OCI-LY7 (cell line): ENCODE results near the gene TM9SF4. TPM values are rescaled to one million over a fixed set of nuclear protein-coding genes. Genes with fewer than 3 reads are reported as not detected.

Source experiments
- BruUV-seq: library from RNA; stranded (reverse); fragments of 400-500 nt; replicated peaks from 2 replicates; lab custom pipeline; 2021; lab: Mats Ljungman, UMichigan
- CTCF ChIA-PET: fragments of 300-600 bp; sonication (Branson Sonifier 250); formaldehyde crosslinking; loops from one replicate; lab custom pipeline; 2022; ENCODE audit warnings: antibody characterized with exemption; ENCODE audit not compliant: unreplicated experiment; lab: Charles Lee
- POLR2A ChIA-PET: fragments of 300-600 bp; sonication (Branson Sonifier 250); formaldehyde crosslinking; loops from one replicate; lab custom pipeline; 2022; ENCODE audit warnings: antibody characterized with exemption; lab: Charles Lee
- DNase-seq: peaks from one replicate; pipeline ENCODE4 v3.0.0-alpha.2; 2015; ENCODE audit warnings: low spot score
- H2AFZ ChIP-seq: fragments of 200-600 bp; sonication (generic), shearing (Covaris generic); 2 replicates; pipeline ENCODE4 v1.6.1; 2014; ENCODE audit warnings: mild to moderate bottlenecking, antibody characterized with exemption, low read length, moderate library complexity
- H3K27ac ChIP-seq: fragments of 200-600 bp; sonication (generic); 2 replicates; pipeline ENCODE4 v1.5.1; 2014; ENCODE audit warnings: mixed run types, low read depth, mild to moderate bottlenecking, moderate library complexity, low read length, inconsistent platforms; ENCODE audit not compliant: poor library complexity, severe bottlenecking
- H3K36me3 ChIP-seq: fragments of 200-600 bp; sonication (generic); 2 replicates; pipeline ENCODE4 v1.6.1; 2014; ENCODE audit warnings: mild to moderate bottlenecking, antibody characterized with exemption, low read length, moderate library complexity, mixed read lengths; ENCODE audit not compliant: insufficient read depth
- H3K4me1 ChIP-seq: fragments of 200-600 bp; sonication (generic); 2 replicates; pipeline ENCODE4 v1.5.1; 2014; ENCODE audit warnings: mild to moderate bottlenecking, low read length; ENCODE audit not compliant: insufficient read depth, poor library complexity, severe bottlenecking
- H3K4me2 ChIP-seq: fragments of 200-600 bp; sonication (generic); 2 replicates; pipeline ENCODE4 v1.6.1; 2014; ENCODE audit warnings: mild to moderate bottlenecking, low read length
- H3K4me3 ChIP-seq: fragments of 200-600 bp; sonication (generic); 2 replicates; pipeline ENCODE4 v1.5.1; 2014; ENCODE audit warnings: mild to moderate bottlenecking, low read depth, low read length; ENCODE audit not compliant: poor library complexity, severe bottlenecking
- H3K79me2 ChIP-seq: fragments of 200-600 bp; sonication (generic); 2 replicates; pipeline ENCODE4 v1.6.1; 2016; ENCODE audit warnings: low read depth, mild to moderate bottlenecking, low read length, moderate library complexity, mixed read lengths; ENCODE audit not compliant: insufficient read depth
- H3K9me2 ChIP-seq: fragments of 200-600 bp; sonication (generic); 2 replicates; pipeline ENCODE4 v1.6.1; 2016; ENCODE audit warnings: mild to moderate bottlenecking, low read length, mixed read lengths; ENCODE audit not compliant: insufficient read depth
- H3K9me3 ChIP-seq: fragments of 200-600 bp; sonication (generic); 2 replicates; pipeline ENCODE4 v1.6.1; 2014; ENCODE audit warnings: mild to moderate bottlenecking, mixed run types, low read length, mixed read lengths
- H4K20me1 ChIP-seq: fragments of 200-600 bp; sonication (generic); 2 replicates; pipeline ENCODE4 v1.6.1; 2014; ENCODE audit warnings: mild to moderate bottlenecking, antibody characterized with exemption, low read length, moderate library complexity, mixed read lengths; ENCODE audit not compliant: insufficient read depth
- CTCF ChIP-seq: fragments of 200-600 bp; sonication (generic); conservative IDR thresholded peaks from 2 replicates; pipeline ENCODE4 v1.5.1; 2014; ENCODE audit warnings: mild to moderate bottlenecking, antibody characterized with exemption, low read length, moderate library complexity, mixed read lengths
- EZH2phosphoT487 ChIP-seq: fragments of 200-600 bp; sonication (generic); IDR thresholded peaks from 2 replicates; pipeline ENCODE4 v1.6.1; 2018; ENCODE audit warnings: low read depth, borderline replicate concordance, mild to moderate bottlenecking, mixed run types, antibody characterized with exemption, low read length, moderate library complexity, mixed read lengths
- intact Hi-C: fragments of 100-400 bp; cut with micrococcal nuclease; formaldehyde crosslinking; loops from one replicate; pipeline ENCODE4 v1.10.0; 2022; ENCODE audit not compliant: unreplicated experiment
- total RNA-seq, 2 experiments: library from RNA; depleted of rRNA in 1 of 2; stranded (reverse); fragments of >200 nt in 1 of 2; shearing (Covaris generic) in 1 of 2; gene quantifications; 2 replicates each; pipeline ENCODE4 v1.2.3, GENCODE V29; 2014 to 2022

TM9SF4 gene
- total RNA-seq, 2 experiments from 2014 or later, result 20.8 to 38.9 TPM

- no peaks in the 10 kb centered on the region for H3K9me3 ChIP-seq
- no peak for DNase-seq
- no peak overlapping the region for H3K4me2 ChIP-seq
- intact Hi-C loops, result no loop called here
- TF ChIP-seq CTCF (no peak), EZH2phosphoT487 (no peak)
- H3K27ac ChIP-seq, result no peak overlapping the region
- no peak overlapping the region for H2AFZ ChIP-seq
- ChIA-PET CTCF (no interaction called here), POLR2A (no interaction called here)
- no peaks in the 10 kb centered on the region for H3K9me2 ChIP-seq
- no peaks in the 10 kb centered on the region for H4K20me1 ChIP-seq
- H3K4me1 ChIP-seq, result no peaks in the 10 kb centered on the region
- H3K79me2 ChIP-seq, result no peaks in the 10 kb centered on the region
- no peak overlapping the region for H3K4me3 ChIP-seq
- no TSS peak for BruUV-seq
- no peaks in the 10 kb centered on the region for H3K36me3 ChIP-seq
Measured at GRCh38 chr20:32184961-32185603, 75.6 kb downstream of the TM9SF4 start.

- Histone ChIP-seq H3K4me3 (no peak overlapping the region), H2AFZ (no peak overlapping the region), H3K9me2 (no peaks in the 10 kb centered on the region), H3K4me2 (no peak overlapping the region), H3K79me2 (no peaks in the 10 kb centered on the region), H3K36me3 (peaks cover 2% of the 10 kb centered on the region; the same call in 1 of the 2 replicates), H4K20me1 (no peaks in the 10 kb centered on the region), H3K4me1 (no peaks in the 10 kb centered on the region), H3K9me3 (no peaks in the 10 kb centered on the region), H3K27ac (no peak overlapping the region)
- no TSS peak for BruUV-seq
- intact Hi-C loops, result no loop called here
- no peak for DNase-seq
- TF ChIP-seq CTCF (no peak), EZH2phosphoT487 (no peak)
- POLR2A ChIA-PET, result interaction anchor here (0.6 kb wide), 3 partner anchors 109 to 547 kb away, joined by 4 to 5 read pairs (median 5); no protein-coding TSS in a partner anchor
- CTCF ChIA-PET, result no interaction called here
Measured at GRCh38 chr20:32186506-32186905, 77.0 kb downstream of the TM9SF4 start.
